ENCODE results near the gene NPSR1.
"Not testable (repeated sequence)": the region's sequence is repeated elsewhere in the genome, so short reads cannot be mapped to it uniquely, and the experiment has no call there.

NPSR1 gene

GRCh38 chr7:34657632-34658268, at the start of gene NPSR1:
Gene NPSR1, plus strand, starts transcription at chr7:34658218. Its CDS starts 195 bp downstream, at chr7:34658413.
- TF ChIP-seq CTCF (IDR thresholded peaks at IDR 0.05; ENCODE audit: low read depth, low read length), result no peak
- no peak for TF ChIP-seq MYC (IDR thresholded peaks at IDR 0.05; ENCODE audit: low read depth, low read length)
- no peak for TF ChIP-seq MAX (IDR thresholded peaks at IDR 0.05; ENCODE audit: low read depth, low read length)
- TF ChIP-seq POLR2A (IDR thresholded peaks at IDR 0.05; ENCODE audit: extremely low read depth, insufficient read length), result no peak
- DNase-seq (ENCODE audit: low read depth), result no peak
- H3K4me3 ChIP-seq (ENCODE audit: low read depth, low read length), result no peak within 1 kb of the TSS

DNA sequence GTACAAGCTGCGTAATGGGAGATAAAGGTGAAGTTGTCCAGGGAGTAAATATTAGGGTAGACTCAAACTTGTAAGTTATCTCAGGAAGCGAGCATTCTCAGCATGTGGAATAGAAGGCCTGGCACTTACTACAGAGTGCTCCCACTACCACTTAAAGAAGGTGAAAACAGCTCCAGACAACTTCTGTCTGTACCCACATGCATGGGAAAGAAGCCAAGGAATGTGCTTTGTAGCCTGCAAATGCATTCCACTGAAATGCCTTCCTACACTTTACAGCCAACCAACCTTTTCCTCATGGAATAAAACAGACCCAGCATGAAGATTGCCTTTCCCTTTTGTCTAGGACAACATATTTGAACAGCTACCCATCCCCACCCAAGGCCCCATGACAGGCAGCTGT, 45.4 kb upstream of the NPSR1 start:
- no peak for DNase-seq (ENCODE audit: low read depth)
- no peak for TF ChIP-seq CTCF (IDR thresholded peaks at IDR 0.05; ENCODE audit: low read depth, low read length)
- no peak for TF ChIP-seq MAX (IDR thresholded peaks at IDR 0.05; ENCODE audit: low read depth, low read length)
- no peak for TF ChIP-seq POLR2A (IDR thresholded peaks at IDR 0.05; ENCODE audit: extremely low read depth, insufficient read length)
- no peak for TF ChIP-seq MYC (IDR thresholded peaks at IDR 0.05; ENCODE audit: low read depth, low read length)
- H3K4me3 ChIP-seq (ENCODE audit: low read depth, low read length), result no peak overlapping the region

- H3K4me3 ChIP-seq (ENCODE audit: low read depth, low read length), result no peak overlapping the region
- DNase-seq (ENCODE audit: low read depth), result no peak
- TF ChIP-seq MYC (IDR thresholded peaks at IDR 0.05; ENCODE audit: low read depth, low read length), result no peak
- TF ChIP-seq POLR2A (IDR thresholded peaks at IDR 0.05; ENCODE audit: extremely low read depth, insufficient read length), result no peak
- no peak for TF ChIP-seq CTCF (IDR thresholded peaks at IDR 0.05; ENCODE audit: low read depth, low read length)
- no peak for TF ChIP-seq MAX (IDR thresholded peaks at IDR 0.05; ENCODE audit: low read depth, low read length)
Observed at GRCh38 chr7:34620425-34620824, 37.6 kb upstream of the NPSR1 start.

GRCh38 chr7:34622182-34622581, 35.8 kb upstream of the NPSR1 start:
- TF ChIP-seq POLR2A (IDR thresholded peaks at IDR 0.05; ENCODE audit: extremely low read depth, insufficient read length) (no peak), CTCF (IDR thresholded peaks at IDR 0.05; ENCODE audit: low read depth, low read length) (no peak), MYC (IDR thresholded peaks at IDR 0.05; ENCODE audit: low read depth, low read length) (no peak), MAX (IDR thresholded peaks at IDR 0.05; ENCODE audit: low read depth, low read length) (no peak)
- DNase-seq (ENCODE audit: low read depth), result no peak
- H3K4me3 ChIP-seq (ENCODE audit: low read depth, low read length), result no peak overlapping the region

DNA sequence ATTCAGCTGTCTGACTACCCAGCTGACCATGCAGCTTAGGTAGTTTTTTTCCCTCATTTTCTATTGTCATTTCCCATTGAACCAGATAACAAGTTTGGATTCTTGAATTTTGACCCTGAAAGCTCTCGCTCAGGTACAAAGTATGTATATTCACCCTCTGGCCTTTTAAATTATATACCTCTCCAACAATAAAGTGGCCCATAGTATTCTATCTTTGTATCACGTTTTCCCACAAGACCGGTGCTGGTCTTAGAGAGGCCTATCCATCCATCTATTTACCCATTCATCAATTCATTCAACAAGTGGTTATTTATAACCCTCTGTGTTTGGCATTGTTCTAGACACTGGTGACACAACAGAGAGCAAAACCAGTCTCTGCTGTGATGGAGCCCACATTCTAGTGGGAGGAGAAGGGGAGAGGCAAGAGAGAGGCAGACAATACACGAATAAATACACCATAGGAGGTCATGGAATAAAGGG, 35.2 kb upstream of the NPSR1 start:
- DNase-seq (ENCODE audit: low read depth), result no peak
- no peak overlapping the region for H3K4me3 ChIP-seq (ENCODE audit: low read depth, low read length)
- TF ChIP-seq POLR2A (IDR thresholded peaks at IDR 0.05; ENCODE audit: extremely low read depth, insufficient read length) (no peak), MAX (IDR thresholded peaks at IDR 0.05; ENCODE audit: low read depth, low read length) (no peak), MYC (IDR thresholded peaks at IDR 0.05; ENCODE audit: low read depth, low read length) (no peak), CTCF (IDR thresholded peaks at IDR 0.05; ENCODE audit: low read depth, low read length) (no peak)

- not testable (repeated sequence) for DNase-seq (ENCODE audit: low read depth); H3K4me3 ChIP-seq (ENCODE audit: low read depth, low read length)
Observed at GRCh38 chr7:34628618-34629017, 29.4 kb upstream of the NPSR1 start.
